Lung (tissue), 12 donors: Measurements from ENCODE around the gene GFI1. TPM values are rescaled to one million over a fixed set of nuclear protein-coding genes. Genes with fewer than 3 reads are reported as not detected.

Source experiments
- ATAC-seq: fragments of 200-7000 bp; cut with Tn5 transposase; one replicate; pipeline ENCODE4 v1.9.1; 2020; ENCODE audit warnings: moderate number of reproducible peaks; ENCODE audit not compliant: insufficient read depth, low FRiP score
- DNase-seq, 3 donors: peaks; one replicate each; pipeline ENCODE4 v3.0.0-alpha.2; 2013 to 2017
- H3K27ac ChIP-seq, 2 donors: one replicate each; pipeline ENCODE4 v1.5.1; 2013; ENCODE audit warnings: mild to moderate bottlenecking in 2 of 2, moderate library complexity in 2 of 2, control low read depth in 1 of 2, inconsistent platforms in 1 of 2, low read depth in 1 of 2, low read length in 1 of 2
- H3K27me3 ChIP-seq, 3 donors: one replicate each; pipeline ENCODE4 v1.5.1; 2013; ENCODE audit warnings: low read length in 2 of 3; ENCODE audit not compliant: control insufficient read depth in 3 of 3, insufficient read depth in 3 of 3
- H3K36me3 ChIP-seq, 4 donors: one replicate each; pipeline ENCODE4 v1.5.1; 2013; ENCODE audit warnings: low read length in 4 of 4, mild to moderate bottlenecking in 1 of 4, moderate library complexity in 1 of 4; ENCODE audit not compliant: control insufficient read depth in 4 of 4, insufficient read depth in 4 of 4
- H3K4me1 ChIP-seq, 5 donors: one replicate each; pipeline ENCODE4 v1.5.1; 2013; ENCODE audit warnings: low read length in 5 of 5, mild to moderate bottlenecking in 2 of 5, moderate library complexity in 1 of 5; ENCODE audit not compliant: control insufficient read depth in 5 of 5, insufficient read depth in 5 of 5
- H3K4me3 ChIP-seq: one replicate; pipeline ENCODE4 v1.5.1; 2013; ENCODE audit warnings: mild to moderate bottlenecking, control low read depth, moderate library complexity
- H3K9ac ChIP-seq, 2 donors: one replicate each; pipeline ENCODE4 v1.5.1; 2013; ENCODE audit warnings: low read length in 2 of 2, control low read depth in 1 of 2; ENCODE audit not compliant: insufficient read depth in 1 of 2
- H3K9me3 ChIP-seq, 4 donors: one replicate each; pipeline ENCODE4 v1.5.1; 2013; ENCODE audit warnings: low read length in 3 of 4, mild to moderate bottlenecking in 1 of 4, moderate library complexity in 1 of 4; ENCODE audit not compliant: control insufficient read depth in 4 of 4, insufficient read depth in 3 of 4
- WGBS, 2 donors: extraction: QIAGEN DNeasy Blood & Tissue Kit; methylation state at CpG; one replicate each; pipeline ENCODE4 v1.1.7; 2013; 5-methylcytosine and 5-hydroxymethylcytosine counted together
- polyA plus RNA-seq, 2 donors: library from polyadenylated mRNA; stranded (reverse); fragments of 200-250 nt; gene quantifications; one replicate each; pipeline ENCODE4 v1.2.1, GENCODE V29; 2013
- total RNA-seq, 2 donors: library from RNA; depleted of rRNA in 1 of 2; stranded (reverse); fragments of >200 nt in 1 of 2; gene quantifications; one replicate each; pipeline ENCODE4 v1.2.1, GENCODE V29; 2014 to 2021
- TF ChIP-seq, protein P1 (sequence below): IDR thresholded peaks from 2 replicates; pipeline ENCODE4 v1.5.1; 2012; ENCODE audit warnings: mild to moderate bottlenecking; ENCODE audit errors: control extremely low read depth, extremely low read depth
- donor health status: control.
- donor health status: control.
- donor health status: Bipolar disorder and iron deficiency.
- donor health status: healthy.
- donor health status: DM: yes; HTN: yes; CAD: no.

GFI1 gene
- total and polyA plus RNA-seq, 4 donors: 0.59 to 2.5 (median 1.9) TPM

- 91 to 98% methylated on average over 4 of the region's 4 CpGs for WGBS, 2 donors
- H3K27me3 ChIP-seq: peaks cover 0 to 28% (median 22%) of the 10 kb centered on the region in 3 donors
- H3K9me3 ChIP-seq: no peaks in the 10 kb centered on the region
- H3K9ac ChIP-seq: no peak overlapping the region
- TF ChIP-seq, protein P1, sequence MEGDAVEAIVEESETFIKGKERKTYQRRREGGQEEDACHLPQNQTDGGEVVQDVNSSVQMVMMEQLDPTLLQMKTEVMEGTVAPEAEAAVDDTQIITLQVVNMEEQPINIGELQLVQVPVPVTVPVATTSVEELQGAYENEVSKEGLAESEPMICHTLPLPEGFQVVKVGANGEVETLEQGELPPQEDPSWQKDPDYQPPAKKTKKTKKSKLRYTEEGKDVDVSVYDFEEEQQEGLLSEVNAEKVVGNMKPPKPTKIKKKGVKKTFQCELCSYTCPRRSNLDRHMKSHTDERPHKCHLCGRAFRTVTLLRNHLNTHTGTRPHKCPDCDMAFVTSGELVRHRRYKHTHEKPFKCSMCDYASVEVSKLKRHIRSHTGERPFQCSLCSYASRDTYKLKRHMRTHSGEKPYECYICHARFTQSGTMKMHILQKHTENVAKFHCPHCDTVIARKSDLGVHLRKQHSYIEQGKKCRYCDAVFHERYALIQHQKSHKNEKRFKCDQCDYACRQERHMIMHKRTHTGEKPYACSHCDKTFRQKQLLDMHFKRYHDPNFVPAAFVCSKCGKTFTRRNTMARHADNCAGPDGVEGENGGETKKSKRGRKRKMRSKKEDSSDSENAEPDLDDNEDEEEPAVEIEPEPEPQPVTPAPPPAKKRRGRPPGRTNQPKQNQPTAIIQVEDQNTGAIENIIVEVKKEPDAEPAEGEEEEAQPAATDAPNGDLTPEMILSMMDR: no peak
- no peak overlapping the region for H3K4me3 ChIP-seq
- ATAC-seq (no peak), DNase-seq (no peak)
- no peaks in the 10 kb centered on the region for H3K36me3 ChIP-seq
- no peak overlapping the region for H3K27ac ChIP-seq
- no peaks in the 10 kb centered on the region for H3K4me1 ChIP-seq
Observed at GRCh38 chr1:92493139-92493538, 6.4 kb upstream of the GFI1 start.

GRCh38 chr1:92488832-92489231 is 2.1 kb upstream of the GFI1 start:
- TF ChIP-seq, protein P1: no peak
- WGBS, 2 donors: 70 to 73% methylated on average over 3 of the region's 3 CpGs
- Histone ChIP-seq H3K27me3 (peaks cover 0 to 58% (median 50%) of the 10 kb centered on the region in 3 donors), H3K4me3 (no peak overlapping the region), H3K9me3 (peaks cover 0 to 4% (median 0%) of the 10 kb centered on the region in 4 donors), H3K27ac (no peak overlapping the region), H3K9ac (no peak overlapping the region), H3K36me3 (no peaks in the 10 kb centered on the region), H3K4me1 (peaks cover 0 to 27% (median 6%) of the 10 kb centered on the region in 5 donors)
- ATAC-seq (no peak), DNase-seq (no peak)

- Histone ChIP-seq H3K9me3 (peaks cover 0 to 4% (median 0%) of the 10 kb centered on the region in 4 donors), H3K27me3 (peaks cover 0 to 61% (median 54%) of the 10 kb centered on the region in 3 donors), H3K9ac (no peak overlapping the region), H3K4me1 (peaks cover 0 to 31% (median 6%) of the 10 kb centered on the region in 5 donors), H3K36me3 (no peaks in the 10 kb centered on the region), H3K27ac (no peak overlapping the region), H3K4me3 (no peak overlapping the region)
- ATAC-seq: no peak
- 47 to 51% methylated on average over 3 of the region's 3 CpGs for WGBS, 2 donors
- DNase-seq: no peak
- TF ChIP-seq, protein P1: no peak
Observed at GRCh38 chr1:92488416-92488815, 1.7 kb upstream of the GFI1 start.

- TF ChIP-seq, protein P1: no peak
- 37 to 62% methylated on average over 7 of the region's 7 CpGs for WGBS, 2 donors
- no peak overlapping the region for H3K4me3 ChIP-seq
- H3K4me1 ChIP-seq: peaks cover 0 to 43% (median 12%) of the 10 kb centered on the region in 5 donors
- H3K9ac ChIP-seq: no peak overlapping the region
- no peak for ATAC-seq
- H3K36me3 ChIP-seq: no peaks in the 10 kb centered on the region
- peaks cover 0 to 73% (median 67%) of the 10 kb centered on the region in 3 donors for H3K27me3 ChIP-seq
- no peak for DNase-seq
- H3K27ac ChIP-seq: no peak overlapping the region
- H3K9me3 ChIP-seq: peaks cover 0 to 4% (median 0%) of the 10 kb centered on the region in 4 donors
Observed at GRCh38 chr1:92487078-92487605, 417 bp upstream of the GFI1 start.
